NB4 (cell line): ENCODE results near the gene CSNK1A1.

Experiments used
- MAX ChIP-seq: IDR thresholded peaks from 2 replicates; pipeline ENCODE4 v1.6.1; 2011; ENCODE audit warnings: low read depth, low read length
- POLR2A ChIP-seq: IDR thresholded peaks from 2 replicates; pipeline ENCODE4 v1.6.1; 2011; ENCODE audit warnings: mild to moderate bottlenecking; ENCODE audit not compliant: insufficient read length; ENCODE audit errors: extremely low read depth
- TF ChIP-seq, protein P1 (sequence below): IDR thresholded peaks from one replicate; pipeline ENCODE4 v1.5.1; 2012; ENCODE audit warnings: low read depth, low read length

DNA sequence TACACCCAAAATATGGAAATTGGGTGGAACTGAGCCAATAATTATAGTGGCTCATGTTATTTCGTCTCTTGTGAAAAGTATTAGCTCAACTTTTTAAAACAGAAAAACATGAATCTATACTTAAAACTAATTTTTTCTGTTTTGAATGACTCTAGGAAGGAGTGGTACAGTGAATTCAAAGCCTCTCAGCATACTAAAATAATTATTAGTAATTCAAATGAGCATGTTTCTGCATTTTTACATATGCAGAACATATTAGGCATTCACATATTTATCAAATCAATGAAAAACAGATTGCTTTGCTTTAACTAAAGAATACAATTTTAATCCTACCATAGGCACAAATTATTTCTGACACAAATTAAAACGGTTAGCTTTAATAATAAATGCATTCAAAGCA, 54.3 kb downstream of the CSNK1A1 start:
- TF ChIP-seq, protein P1, sequence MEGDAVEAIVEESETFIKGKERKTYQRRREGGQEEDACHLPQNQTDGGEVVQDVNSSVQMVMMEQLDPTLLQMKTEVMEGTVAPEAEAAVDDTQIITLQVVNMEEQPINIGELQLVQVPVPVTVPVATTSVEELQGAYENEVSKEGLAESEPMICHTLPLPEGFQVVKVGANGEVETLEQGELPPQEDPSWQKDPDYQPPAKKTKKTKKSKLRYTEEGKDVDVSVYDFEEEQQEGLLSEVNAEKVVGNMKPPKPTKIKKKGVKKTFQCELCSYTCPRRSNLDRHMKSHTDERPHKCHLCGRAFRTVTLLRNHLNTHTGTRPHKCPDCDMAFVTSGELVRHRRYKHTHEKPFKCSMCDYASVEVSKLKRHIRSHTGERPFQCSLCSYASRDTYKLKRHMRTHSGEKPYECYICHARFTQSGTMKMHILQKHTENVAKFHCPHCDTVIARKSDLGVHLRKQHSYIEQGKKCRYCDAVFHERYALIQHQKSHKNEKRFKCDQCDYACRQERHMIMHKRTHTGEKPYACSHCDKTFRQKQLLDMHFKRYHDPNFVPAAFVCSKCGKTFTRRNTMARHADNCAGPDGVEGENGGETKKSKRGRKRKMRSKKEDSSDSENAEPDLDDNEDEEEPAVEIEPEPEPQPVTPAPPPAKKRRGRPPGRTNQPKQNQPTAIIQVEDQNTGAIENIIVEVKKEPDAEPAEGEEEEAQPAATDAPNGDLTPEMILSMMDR = no peak
- TF ChIP-seq MAX (no peak), POLR2A (no peak)
